Measurements from ENCODE around the gene TRIM45.

- TF ChIP-seq CTCF (IDR thresholded peaks at IDR 0.05; ENCODE audit: poor library complexity) = no peak
- no peak for TF ChIP-seq EZH2 (IDR thresholded peaks at IDR 0.05; ENCODE audit: borderline replicate concordance)
- no peak for TF ChIP-seq EZH2phosphoT487 (IDR thresholded peaks at IDR 0.05; ENCODE audit: low read depth, severe bottlenecking, unreplicated experiment)
These were observed 16.6 kb upstream of the TRIM45 start for GRCh38 chr1:117138106-117138505.
